GM18502 (cell line): Measurements from ENCODE around the gene CBX2.

Experiments used
- ATAC-seq: cut with Tn5 transposase; IDR thresholded peaks from one replicate; pipeline ENCODE4 v1.9.1; 2021; ENCODE audit warnings: mild to moderate bottlenecking; ENCODE audit not compliant: unreplicated experiment, poor library complexity

Gene CBX2

DNA sequence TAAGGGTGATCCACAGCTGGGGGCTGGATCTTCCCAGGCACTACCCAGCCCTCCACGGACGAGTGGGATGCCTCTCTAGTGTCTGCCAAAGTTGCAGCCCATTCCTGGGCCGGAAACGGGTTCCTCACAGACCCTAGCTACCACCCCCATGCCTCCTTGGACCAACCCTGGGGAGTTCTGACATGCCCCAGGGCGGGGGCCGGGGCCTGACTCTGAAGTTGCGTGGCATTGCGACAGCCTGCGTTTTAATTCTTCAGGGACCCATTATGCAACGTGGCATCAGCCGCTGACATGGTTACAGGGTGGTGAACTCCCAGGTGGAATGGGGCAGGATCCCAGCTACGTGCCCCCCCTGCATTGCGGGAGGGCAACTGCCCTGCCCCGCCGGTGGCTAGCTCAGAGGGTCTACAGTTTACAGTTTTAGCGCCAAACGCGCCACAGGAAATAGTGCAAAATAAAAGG lies 58.6 kb downstream of the CBX2 start:
- ATAC-seq = no peak

- ATAC-seq = peak; percentile 32
Observed at GRCh38 chr17:79836972-79837887, 59.3 kb downstream of the CBX2 start.
